ENCODE results near the gene FXYD4.

Gene FXYD4

GRCh38 chr10:43365001-43365400, 6.4 kb upstream of the FXYD4 start:
- Histone ChIP-seq H3K79me2 (ENCODE audit: insufficient read depth, low read length) (no peaks in the 10 kb centered on the region), H3K4me2 (ENCODE audit: low read depth, low read length, poor library complexity, severe bottlenecking) (no peak overlapping the region), H3K9ac (ENCODE audit: low read depth, low read length, poor library complexity, severe bottlenecking) (no peak overlapping the region)

GRCh38 chr10:43369921-43370320, 1.5 kb upstream of the FXYD4 start:
- Histone ChIP-seq H3K27me3 (ENCODE audit: insufficient read depth, low read length, poor library complexity, severe bottlenecking) (no peaks in the 10 kb centered on the region), H3F3A (ENCODE audit: low read depth) (no peaks in the 10 kb centered on the region)
- TF ChIP-seq, protein P1, sequence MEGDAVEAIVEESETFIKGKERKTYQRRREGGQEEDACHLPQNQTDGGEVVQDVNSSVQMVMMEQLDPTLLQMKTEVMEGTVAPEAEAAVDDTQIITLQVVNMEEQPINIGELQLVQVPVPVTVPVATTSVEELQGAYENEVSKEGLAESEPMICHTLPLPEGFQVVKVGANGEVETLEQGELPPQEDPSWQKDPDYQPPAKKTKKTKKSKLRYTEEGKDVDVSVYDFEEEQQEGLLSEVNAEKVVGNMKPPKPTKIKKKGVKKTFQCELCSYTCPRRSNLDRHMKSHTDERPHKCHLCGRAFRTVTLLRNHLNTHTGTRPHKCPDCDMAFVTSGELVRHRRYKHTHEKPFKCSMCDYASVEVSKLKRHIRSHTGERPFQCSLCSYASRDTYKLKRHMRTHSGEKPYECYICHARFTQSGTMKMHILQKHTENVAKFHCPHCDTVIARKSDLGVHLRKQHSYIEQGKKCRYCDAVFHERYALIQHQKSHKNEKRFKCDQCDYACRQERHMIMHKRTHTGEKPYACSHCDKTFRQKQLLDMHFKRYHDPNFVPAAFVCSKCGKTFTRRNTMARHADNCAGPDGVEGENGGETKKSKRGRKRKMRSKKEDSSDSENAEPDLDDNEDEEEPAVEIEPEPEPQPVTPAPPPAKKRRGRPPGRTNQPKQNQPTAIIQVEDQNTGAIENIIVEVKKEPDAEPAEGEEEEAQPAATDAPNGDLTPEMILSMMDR (conservative IDR thresholded peaks at IDR 0.05; ENCODE audit: low read length): no peak
- TF ChIP-seq EZH2phosphoT487 (IDR thresholded peaks at IDR 0.05; ENCODE audit: borderline replicate concordance): no peak

More at GRCh38 chr10:43365001-43365400, 6.4 kb upstream of the FXYD4 start:
- Histone ChIP-seq H3K9me3 (ENCODE audit: insufficient read depth, low read depth, low read length) (no peaks in the 10 kb centered on the region), H3K36me3 (ENCODE audit: insufficient read depth, low read length) (no peaks in the 10 kb centered on the region), H3K9me2 (replicated peaks; ENCODE audit: low read depth, low read length) (no peaks in the 10 kb centered on the region), H3F3A (ENCODE audit: low read depth) (no peaks in the 10 kb centered on the region), H3K27me3 (ENCODE audit: insufficient read depth, low read length, poor library complexity, severe bottlenecking) (no peaks in the 10 kb centered on the region), H3K4me1 (ENCODE audit: insufficient read depth, low read length, poor library complexity, severe bottlenecking) (no peaks in the 10 kb centered on the region), H4K20me1 (ENCODE audit: insufficient read depth, low read length, poor library complexity, severe bottlenecking) (no peaks in the 10 kb centered on the region), H2AFZ (ENCODE audit: low read length) (no peak overlapping the region), H3K4me3 (ENCODE audit: low read length, poor library complexity, severe bottlenecking) (no peak overlapping the region)
- TF ChIP-seq, protein P1 (conservative IDR thresholded peaks at IDR 0.05; ENCODE audit: low read length): no peak
- no peak for TF ChIP-seq EZH2phosphoT487 (IDR thresholded peaks at IDR 0.05; ENCODE audit: borderline replicate concordance)

DNA sequence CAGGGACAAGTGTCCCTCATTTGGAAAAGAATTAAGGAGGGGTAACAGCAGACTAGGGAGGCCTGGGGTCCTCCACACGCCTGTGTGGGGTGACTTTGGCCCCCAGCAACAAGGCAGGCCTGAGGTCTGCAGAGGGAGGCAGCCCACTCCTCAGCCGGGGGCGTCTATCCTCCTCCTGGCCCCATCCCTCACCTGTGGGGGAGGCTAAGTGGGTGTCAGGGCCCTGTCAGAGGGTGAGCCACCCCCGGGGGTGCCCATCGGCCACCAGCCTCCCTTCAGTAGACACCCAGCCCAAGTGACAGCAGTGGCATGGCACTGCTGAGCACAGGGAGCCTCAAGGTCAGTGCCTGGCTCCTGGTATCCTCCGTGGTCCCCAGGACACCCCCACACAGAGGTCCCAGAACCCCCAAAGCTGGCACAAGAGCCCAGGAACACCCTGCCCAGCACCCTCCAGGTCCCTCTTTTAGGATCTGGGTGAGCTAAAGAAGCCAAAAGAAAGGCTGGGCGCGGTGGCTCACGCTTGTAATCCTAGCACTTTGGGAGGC, 693 bp upstream of the FXYD4 start:
- Histone ChIP-seq H4K20me1 (ENCODE audit: insufficient read depth, low read length, poor library complexity, severe bottlenecking) (no peaks in the 10 kb centered on the region), H3K4me2 (ENCODE audit: low read depth, low read length, poor library complexity, severe bottlenecking) (no peak overlapping the region), H3F3A (ENCODE audit: low read depth) (no peaks in the 10 kb centered on the region), H3K36me3 (ENCODE audit: insufficient read depth, low read length) (no peaks in the 10 kb centered on the region), H3K79me2 (ENCODE audit: insufficient read depth, low read length) (no peaks in the 10 kb centered on the region), H3K9me2 (replicated peaks; ENCODE audit: low read depth, low read length) (no peaks in the 10 kb centered on the region), H3K9me3 (ENCODE audit: insufficient read depth, low read depth, low read length) (no peaks in the 10 kb centered on the region), H2AFZ (ENCODE audit: low read length) (no peak overlapping the region), H3K4me1 (ENCODE audit: insufficient read depth, low read length, poor library complexity, severe bottlenecking) (no peaks in the 10 kb centered on the region), H3K4me3 (ENCODE audit: low read length, poor library complexity, severe bottlenecking) (no peak overlapping the region), H3K9ac (ENCODE audit: low read depth, low read length, poor library complexity, severe bottlenecking) (no peak overlapping the region), H3K27me3 (ENCODE audit: insufficient read depth, low read length, poor library complexity, severe bottlenecking) (no peaks in the 10 kb centered on the region)
- TF ChIP-seq, protein P1 (conservative IDR thresholded peaks at IDR 0.05; ENCODE audit: low read length): no peak

More at GRCh38 chr10:43369921-43370320, 1.5 kb upstream of the FXYD4 start:
- H3K9ac ChIP-seq (ENCODE audit: low read depth, low read length, poor library complexity, severe bottlenecking): no peak overlapping the region
- H4K20me1 ChIP-seq (ENCODE audit: insufficient read depth, low read length, poor library complexity, severe bottlenecking): no peaks in the 10 kb centered on the region
- H3K4me2 ChIP-seq (ENCODE audit: low read depth, low read length, poor library complexity, severe bottlenecking): no peak overlapping the region
- no peaks in the 10 kb centered on the region for H3K9me3 ChIP-seq (ENCODE audit: insufficient read depth, low read depth, low read length)
- no peaks in the 10 kb centered on the region for H3K36me3 ChIP-seq (ENCODE audit: insufficient read depth, low read length)
- H3K4me1 ChIP-seq (ENCODE audit: insufficient read depth, low read length, poor library complexity, severe bottlenecking): no peaks in the 10 kb centered on the region
- no peaks in the 10 kb centered on the region for H3K79me2 ChIP-seq (ENCODE audit: insufficient read depth, low read length)
- H3K9me2 ChIP-seq (replicated peaks; ENCODE audit: low read depth, low read length): no peaks in the 10 kb centered on the region
- H3K4me3 ChIP-seq (ENCODE audit: low read length, poor library complexity, severe bottlenecking): no peak overlapping the region
- H2AFZ ChIP-seq (ENCODE audit: low read length): no peak overlapping the region
